HG03039 (cell line): ENCODE measurements around the gene ARHGAP18.

Source experiments
- ATAC-seq: cut with Tn5 transposase; IDR thresholded peaks from one replicate; pipeline ENCODE4 v1.9.1; 2021; ENCODE audit warnings: mild to moderate bottlenecking, moderate library complexity; ENCODE audit not compliant: unreplicated experiment

The ARHGAP18 gene

DNA sequence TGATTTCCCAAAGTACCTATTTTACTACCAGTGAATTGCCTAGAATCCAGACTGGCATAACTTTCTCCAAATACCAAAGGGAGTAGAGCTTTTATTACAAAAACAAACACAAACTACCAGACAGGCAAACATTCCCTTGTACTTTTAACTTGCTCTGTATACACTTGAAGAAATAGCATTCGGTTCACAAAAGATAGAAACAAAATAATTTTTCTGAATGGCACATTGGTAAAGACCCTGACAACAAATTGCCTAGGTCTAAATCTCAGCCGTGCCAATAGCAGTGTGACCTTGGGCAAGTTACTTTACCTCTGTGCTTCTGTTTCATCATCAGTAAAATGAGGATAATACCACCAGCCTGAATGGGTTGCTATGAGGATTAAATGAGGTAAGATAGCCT is 15.9 kb downstream of the ARHGAP18 start:
- no peak for ATAC-seq

DNA sequence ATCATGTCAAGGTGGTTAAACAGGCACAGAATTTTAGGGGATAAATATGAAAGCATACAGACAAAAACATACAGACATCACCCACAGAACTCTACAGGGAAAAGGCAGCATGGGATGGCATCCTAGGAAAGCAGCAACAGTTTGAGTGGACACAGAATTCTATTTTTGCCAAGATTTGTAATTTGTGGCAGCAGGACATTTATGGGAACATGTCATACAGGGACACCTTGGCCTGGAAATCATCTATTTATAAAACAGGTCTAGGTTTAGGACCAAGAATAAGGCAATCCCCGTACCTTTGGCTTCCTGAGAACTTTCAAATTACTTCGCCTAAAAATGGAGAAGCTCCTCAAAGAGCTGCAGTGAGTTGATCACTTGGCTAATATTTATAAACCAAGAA is 17.5 kb downstream of the ARHGAP18 start:
- no peak for ATAC-seq

DNA sequence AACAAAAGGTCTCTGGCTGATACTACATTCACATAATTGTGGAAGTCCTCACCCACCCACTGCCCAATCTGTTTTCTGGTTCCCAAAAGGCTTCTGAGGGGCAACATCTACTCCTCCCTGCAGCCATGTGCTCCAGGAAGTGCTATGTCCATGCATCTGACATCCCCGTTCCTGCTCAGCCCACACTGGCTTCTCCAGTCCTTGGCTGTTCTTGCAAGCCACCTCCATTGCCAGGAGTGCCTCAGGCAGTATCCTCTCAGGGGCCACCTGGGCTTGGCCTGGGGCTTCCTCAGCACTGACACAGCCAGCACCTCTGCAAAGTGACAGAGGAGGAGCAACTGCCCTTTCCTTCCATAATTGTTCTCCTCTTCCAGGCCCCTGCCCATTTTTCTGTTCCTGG is 18.3 kb downstream of the ARHGAP18 start:
- ATAC-seq: no peak

DNA sequence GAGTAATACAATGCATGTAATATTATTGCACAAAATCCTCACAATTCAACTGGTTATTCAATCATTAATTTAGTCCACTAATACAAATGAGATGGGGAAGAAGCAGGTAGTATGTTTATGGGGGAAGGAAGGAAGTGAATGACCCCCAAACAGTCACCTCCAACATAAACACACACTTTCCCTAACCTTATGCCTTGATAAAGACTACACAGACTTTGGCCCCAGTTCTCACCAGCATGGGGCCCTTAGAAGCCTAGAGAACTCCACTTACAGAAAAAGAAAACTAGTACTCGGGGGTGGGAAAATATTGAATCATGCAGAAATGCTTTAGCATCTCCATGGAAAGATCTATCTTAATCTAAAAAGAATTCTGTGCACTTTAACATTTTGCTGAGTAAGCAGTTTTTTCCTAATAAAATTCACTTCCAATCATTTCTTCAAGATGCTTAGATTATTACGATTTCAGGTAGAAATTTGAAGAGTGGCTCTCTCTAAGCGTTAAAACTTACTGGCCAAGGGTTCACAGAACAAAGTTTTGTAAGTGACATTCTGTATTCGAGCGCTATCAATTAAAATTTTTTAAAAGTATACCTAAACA is 18.8 kb downstream of the ARHGAP18 start:
- no peak for ATAC-seq

DNA sequence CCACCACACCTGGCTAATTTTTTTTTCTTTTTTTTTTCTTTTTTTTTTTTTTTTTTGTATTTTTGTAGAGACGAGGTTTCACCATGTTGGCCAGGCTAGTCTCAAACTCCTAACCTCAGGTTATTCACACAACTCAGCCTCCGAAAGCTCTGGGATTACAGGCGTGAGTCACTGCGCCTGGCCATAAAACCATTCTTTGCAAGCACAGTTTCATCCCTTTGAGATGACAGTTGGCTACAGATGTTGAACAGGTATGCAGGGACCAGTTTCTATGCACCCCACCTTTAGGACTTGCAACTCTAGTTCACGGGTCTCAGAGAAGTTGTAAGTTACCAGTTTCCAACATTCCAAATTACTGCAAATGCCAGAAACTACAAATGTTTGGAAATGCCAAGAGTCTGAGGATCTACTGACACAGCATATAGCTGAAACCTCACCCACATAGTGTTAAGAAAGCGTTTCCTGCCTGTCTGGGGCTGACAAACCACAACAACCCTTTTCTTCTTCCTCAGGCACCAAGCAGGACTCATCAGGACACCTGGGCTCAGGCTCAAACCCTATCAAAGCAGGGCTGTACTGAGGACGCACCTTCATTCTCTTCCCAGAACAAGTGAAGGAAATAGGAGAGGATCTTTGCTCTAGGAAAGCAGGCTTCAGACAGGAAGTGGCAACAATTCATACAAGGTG is 22.9 kb downstream of the ARHGAP18 start:
- ATAC-seq: peak; percentile 46

DNA sequence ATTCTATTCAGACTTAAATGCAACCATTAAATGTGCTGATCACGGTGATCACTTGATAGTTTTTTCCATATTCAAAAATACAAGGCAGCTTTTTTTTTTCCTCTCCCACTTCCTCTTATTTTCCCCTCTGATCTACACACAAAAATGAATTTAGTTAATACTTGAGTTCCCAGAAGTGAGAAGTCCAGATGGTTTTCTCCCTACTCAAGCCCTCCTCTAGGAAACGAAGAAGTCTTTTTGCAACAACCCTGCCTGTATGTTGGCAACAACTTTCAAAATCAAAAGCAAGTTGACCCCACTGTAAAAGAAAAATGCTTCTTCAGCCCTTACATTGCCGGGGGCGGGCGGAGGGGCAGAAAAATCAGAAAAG is 24.3 kb downstream of the ARHGAP18 start:
- ATAC-seq: no peak

DNA sequence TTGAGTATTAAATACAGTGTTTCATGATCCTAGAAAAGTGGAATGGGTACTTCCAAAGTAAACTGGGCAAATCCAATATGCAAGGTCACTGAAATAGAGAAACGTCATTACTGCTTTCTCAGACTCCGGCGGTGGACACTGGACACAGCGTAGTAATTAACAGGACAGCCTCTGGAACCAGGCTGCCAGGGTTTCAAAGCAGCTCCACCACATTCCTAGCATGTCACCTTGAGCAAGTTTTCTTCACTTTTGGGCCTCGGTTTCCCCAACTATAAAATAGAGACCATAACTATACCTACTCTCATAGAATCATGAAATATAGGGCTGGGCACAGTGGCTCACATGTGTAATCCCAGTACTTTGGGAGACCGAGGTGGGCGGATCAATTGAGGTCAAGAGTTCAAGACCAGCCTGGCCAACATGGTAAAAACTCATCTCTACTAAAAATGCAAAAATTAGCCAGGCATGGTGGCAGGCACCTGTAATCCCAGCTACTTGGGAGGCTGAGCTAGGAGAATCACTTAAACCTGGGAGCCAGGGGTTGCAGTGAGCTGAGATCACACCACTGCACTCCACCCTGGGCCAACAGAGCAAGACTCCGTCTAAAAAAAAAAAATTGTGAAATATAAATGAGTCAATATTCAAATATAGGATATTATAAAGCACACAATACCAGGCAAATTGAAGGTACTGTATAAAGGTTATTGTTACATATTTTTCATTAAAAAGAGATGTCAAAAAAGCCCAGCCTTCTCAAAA is 24.9 kb downstream of the ARHGAP18 start:
- no peak for ATAC-seq

DNA sequence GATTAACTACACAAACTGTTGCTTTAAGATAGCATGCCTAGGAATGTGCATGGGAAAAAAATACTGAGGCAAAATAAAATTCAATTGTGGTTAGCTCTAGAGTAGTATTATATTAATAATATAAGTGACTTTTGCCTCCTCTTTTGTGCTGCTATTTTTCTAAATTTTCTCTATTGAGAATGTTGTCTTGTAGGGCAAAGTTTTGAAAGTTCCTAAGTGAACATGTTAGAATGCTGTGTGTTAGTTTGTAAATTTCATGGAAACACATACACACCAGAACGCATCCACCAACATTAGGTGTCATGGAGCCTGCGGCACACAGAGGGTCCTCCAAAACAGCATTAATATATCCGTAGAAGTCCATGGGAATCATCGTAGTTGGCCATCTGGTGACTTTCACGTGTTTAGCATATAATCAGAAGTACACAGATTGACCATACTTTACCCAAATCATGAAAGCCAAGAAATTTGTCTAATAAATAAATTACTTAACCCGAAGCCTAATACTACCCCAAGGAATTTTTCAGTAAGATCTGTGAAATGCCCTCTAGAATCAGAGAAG is 25.6 kb downstream of the ARHGAP18 start:
- no peak for ATAC-seq

DNA sequence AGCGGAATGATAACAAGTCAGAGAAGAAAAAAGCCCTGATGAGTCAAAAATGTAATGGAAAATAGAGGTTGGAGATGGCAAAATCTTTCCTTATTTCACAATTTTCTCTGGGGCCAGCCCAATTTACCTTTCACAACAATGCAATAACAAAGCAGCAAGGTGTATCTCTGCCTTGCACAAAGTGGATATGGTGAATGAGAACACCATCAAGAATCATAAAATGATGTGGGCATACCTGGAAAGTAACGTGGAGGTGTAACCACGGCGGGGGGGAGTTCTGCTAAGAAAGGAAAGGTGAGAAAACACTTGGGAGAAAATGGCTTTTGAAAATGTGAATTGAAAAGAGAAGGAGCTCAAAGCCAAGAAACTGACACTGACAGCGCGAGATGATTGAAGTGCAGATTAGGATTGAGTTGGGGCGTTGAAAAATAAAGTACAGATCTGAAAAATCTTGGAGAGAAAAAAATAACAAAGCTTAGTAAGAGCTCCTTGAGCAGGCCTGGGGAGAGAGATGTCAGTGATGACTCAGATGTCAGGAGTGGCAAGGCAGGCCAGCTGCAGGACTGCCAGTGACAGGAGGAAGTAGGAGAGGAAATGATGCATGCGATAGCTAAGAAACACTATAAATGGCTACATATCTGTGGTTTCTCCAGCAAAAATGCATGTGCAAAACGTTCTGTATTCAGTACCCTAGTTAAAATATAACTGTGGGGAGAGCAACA is 26.2 kb downstream of the ARHGAP18 start:
- peak; percentile 96 for ATAC-seq

DNA sequence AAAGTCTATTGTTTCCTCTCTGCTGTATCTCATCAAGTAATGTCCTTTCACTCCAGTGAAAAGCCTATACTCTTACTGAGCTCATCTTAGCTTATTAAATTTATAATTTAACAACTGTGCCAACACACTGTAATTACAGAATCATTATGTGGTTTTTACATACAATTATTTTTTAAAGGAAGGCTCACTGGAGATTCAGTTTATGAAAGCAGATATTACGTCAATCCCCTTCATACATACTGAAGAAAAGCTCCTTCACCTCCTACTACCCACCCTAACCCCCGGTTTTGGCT is 28.1 kb downstream of the ARHGAP18 start:
- no peak for ATAC-seq

DNA sequence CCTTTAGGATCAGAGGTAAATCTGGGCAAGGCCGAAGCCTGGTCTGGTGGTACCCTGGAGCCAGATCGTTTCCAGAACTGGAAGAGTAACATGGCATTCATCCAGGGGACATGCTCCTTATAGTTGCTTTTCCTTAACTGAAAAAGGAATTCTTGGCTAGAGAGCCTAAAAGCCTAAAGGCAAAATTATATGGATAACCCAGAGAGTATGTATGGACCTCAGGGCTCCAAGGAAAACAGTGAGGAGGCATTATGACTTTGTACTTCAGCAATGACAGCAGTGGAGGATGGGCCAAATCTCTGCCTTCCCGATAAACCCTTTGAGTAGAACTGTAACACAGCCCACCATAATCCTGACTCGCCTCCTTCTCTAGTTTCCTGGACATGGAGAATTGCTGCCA is 29.3 kb downstream of the ARHGAP18 start:
- no peak for ATAC-seq

DNA sequence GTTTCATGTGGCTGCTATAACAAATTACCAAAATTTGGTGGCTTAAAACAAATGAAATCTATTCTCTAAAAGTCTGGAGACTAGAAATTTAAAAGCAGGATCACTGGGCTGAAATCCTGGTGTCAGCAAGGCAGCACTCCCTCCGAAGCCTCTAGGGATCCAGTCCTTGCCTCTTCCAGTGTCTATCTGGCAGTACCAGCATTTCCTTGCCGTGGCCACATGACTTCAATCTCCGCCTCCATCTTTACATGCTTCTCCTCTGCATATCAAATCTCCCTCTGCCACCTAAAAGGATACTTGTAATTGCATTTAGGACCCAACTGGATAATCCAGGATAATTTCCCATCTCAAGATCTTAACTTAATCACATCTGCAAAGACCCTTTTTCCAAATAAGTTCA is 30.2 kb downstream of the ARHGAP18 start:
- ATAC-seq: no peak

DNA sequence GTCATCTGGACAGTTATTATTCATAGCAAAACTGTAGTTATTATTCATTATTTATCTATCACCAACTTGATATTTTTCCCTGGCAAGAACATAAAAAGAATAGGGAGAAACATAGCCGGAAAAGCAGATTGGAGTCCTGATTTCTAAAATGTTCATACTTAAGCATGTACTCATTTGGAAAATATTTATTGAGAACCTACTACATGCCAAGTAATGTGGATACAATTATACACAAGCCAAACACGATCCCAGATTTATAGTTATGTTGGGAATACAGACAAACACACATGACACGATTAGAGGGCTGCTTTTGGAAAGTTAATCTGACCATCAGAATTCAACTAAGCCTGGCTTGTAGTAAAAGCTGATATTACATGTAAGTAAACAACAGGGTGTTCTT is 30.7 kb downstream of the ARHGAP18 start:
- no peak for ATAC-seq

DNA sequence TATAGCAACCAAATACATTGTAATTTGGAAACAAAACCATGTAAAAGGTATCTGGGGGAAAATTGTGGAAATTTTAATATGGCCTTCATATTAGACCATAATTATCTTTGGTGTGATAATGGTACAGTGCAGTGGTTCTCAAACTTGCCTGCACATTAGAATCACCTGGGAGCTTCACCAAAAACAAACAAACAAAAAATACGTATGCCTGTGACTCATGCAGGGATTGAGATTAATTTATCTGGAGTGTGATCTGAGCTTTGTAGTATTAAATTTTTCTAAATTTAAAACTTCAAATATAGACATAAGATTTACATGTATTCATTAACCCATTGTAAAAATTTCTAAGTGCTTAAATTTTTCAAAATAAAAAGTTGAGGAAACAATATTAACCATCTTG is 31.5 kb downstream of the ARHGAP18 start:
- ATAC-seq: no peak

DNA sequence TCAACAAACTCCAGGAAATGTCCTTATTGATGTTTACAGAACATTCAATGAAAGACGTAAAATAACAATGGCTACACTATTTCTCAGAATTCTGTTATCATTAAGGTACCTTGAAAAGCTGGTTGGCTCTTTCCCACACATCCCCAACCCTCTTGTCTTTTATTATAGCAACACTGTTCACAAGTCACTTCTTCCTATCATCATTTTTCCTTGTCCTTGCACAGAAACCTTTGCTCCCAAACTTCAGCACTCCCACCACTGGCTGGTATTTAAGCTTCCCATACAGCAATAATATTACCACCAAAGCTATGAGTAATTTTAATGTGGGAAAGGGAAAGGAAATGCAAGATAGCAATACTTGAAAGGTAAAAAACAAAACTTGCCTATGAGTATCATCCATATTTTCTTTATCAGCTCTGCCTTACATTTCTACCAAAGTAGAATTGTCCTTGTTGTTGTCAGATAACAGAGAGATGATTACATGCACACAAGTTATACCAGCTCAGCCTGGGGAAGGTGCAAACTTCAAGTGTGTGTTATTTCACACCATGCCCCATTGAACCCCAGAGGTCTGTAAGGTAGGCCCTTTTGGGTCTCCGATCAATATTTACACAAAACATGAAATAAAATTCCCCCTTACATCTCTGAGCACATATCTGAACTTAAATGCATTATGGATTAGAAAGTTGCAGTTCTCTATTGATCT is 32.2 kb downstream of the ARHGAP18 start:
- ATAC-seq: no peak

DNA sequence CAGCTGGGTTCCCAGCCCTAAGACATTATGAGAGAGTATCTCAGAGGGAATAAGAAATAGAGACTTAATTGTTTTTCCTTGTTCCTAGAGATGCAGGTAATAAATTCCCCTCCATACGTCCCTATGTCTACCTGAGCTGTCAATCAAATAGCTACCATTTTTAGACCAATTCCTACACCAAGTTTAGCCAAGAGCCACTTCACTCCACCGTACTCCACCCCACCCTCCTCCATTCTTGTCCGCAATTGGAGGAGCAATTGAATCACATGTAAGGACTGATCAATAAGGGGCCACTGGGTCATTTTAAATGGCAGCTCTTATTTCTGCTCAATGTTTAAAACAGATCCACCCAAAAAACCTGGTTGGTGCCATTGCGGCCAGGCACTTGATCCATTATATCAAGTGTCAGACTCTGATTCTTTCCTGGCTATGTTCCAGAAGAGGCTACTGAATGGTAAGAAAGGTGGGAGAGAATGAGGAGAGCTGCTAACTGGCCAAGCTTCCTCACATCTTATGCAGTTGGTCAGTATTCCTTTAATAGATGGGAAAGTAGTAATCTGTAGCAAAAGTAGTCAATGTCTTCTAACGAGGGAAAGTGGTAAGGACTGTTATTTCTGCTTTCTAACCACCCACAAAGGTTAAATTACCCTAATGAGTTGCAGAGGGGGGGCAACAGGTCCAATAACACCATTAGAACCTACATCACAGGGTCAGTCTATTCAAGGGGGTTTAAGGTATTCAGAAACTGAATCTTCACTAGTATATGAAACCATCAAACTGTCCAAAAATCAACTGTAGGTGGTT is 34.1 kb downstream of the ARHGAP18 start:
- ATAC-seq: no peak

DNA sequence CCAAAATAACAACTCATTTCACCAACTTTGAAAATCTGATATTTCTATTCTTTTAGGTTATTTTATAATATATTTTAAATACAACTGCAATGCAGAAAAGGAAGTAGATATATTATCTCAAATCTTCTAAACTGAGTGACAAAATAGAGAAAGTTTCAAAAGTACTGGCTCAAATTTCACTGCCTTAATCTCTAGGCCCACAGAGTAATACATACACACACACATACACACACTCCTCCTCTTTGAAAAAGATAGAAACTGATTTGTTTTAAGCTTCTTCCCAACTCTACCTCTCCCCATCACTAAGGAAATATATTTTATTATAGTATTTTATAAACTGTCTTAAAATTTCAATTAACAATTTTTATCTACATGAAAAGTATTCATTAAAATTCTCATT is 36.2 kb downstream of the ARHGAP18 start:
- ATAC-seq: no peak

DNA sequence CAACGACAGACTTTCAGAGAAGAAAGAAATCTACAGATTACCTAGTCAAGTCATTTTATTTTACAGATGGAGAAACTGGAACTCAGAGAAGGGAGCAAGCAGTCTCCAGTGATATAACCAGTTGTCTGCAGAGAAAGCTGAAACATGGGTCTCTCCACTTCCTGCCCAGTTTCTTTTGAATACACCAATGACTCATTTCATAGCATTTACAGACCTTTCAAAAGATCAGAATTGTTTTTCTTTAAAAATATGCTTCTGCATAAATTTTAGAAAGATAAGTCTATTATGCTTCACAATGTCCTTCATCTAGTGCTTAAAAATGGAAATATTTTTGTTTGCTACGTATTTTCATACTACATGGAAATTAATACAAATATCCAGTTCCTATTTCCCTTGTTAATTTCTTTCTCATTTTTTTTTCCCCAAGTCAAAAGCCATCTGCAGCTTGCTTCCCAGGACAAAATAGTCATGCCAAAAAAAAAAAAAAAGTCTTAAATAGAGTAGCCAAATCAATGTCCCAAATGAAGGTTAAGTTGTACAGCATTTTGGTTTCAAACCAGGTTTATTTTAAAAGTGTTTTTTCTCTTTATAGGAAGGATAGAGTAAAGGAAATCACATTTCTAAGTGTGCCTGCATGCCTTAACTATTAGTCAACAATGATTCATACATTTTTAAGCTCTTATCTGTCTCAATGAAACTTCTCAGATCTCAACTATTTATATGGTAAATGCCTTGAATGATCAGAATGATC is 36.9 kb downstream of the ARHGAP18 start:
- peak; percentile 69 for ATAC-seq

DNA sequence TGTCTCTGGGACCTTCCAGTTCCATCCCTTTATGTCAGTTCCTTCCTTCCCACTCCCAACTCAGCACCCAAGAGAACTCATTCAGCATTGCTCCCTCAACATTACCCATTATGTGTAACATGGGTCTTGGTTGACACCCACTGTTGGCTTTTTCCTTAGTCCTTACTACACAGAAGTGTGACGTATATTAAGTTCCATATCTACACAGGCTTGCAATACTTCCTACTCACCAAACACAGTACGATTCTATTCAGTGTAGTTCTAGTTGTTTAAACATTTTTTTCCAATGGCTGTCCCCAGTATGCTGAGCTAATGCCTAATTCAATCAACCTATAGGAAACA is 37.7 kb downstream of the ARHGAP18 start:
- peak; percentile 22 for ATAC-seq
